HFF-Myc (cell line): ENCODE data around the gene ZNF17.
"Not testable (repeated sequence)": the region's sequence is repeated elsewhere in the genome, so short reads cannot be mapped to it uniquely, and the experiment has no call there.

Source experiments
- DNase-seq: peaks from one replicate; pipeline ENCODE4 v3.0.0-alpha.2; 2011; ENCODE audit warnings: low read depth; ENCODE audit errors: extremely low read depth
- H3K4me3 ChIP-seq: replicated peaks from 2 replicates; pipeline ENCODE4 v1.5.1; 2011; ENCODE audit warnings: low read depth, mild to moderate bottlenecking, control low read depth, low read length
- CTCF ChIP-seq: IDR thresholded peaks from 2 replicates; pipeline ENCODE4 v1.5.1; 2012; ENCODE audit warnings: mild to moderate bottlenecking, low read depth, low read length, control low read depth; ENCODE audit errors: missing control alignments

Gene ZNF17

GRCh38 chr19:57410877-57411671 lies at the start of gene ZNF17:
TSS of gene ZNF17 (plus strand) at chr19:57411161. CDS start at chr19:57413616, 2,455 bp downstream.
- TF ChIP-seq CTCF, result no peak
- DNase-seq, result peak; percentile 85
- H3K4me3 ChIP-seq, result peak within 1 kb of the TSS; percentile 80

- DNase-seq, result no peak
- peak overlapping the region; percentile 63 for H3K4me3 ChIP-seq
- TF ChIP-seq CTCF, result no peak
Observed at GRCh38 chr19:57362419-57362818, 48.5 kb upstream of the ZNF17 start.

GRCh38 chr19:57362997-57363687 lies 47.8 kb upstream of the ZNF17 start, which contains the start of the genes TRAPPC2B and ZNF547:
TSS of gene TRAPPC2B (plus strand) at chr19:57363551. CDS start at chr19:57364834, 1,283 bp downstream.
TSS of gene ZNF547 (plus strand) at chr19:57363551. CDS start at chr19:57368556, 5,005 bp downstream.
- TF ChIP-seq CTCF, result no peak
- peak; percentile 98 for DNase-seq
- peak within 1 kb of the TSS; percentile 63 for H3K4me3 ChIP-seq

- H3K4me3 ChIP-seq, result peak overlapping the region; percentile 63
- no peak for DNase-seq
- no peak for TF ChIP-seq CTCF
Observed at GRCh38 chr19:57363688-57364181, 47.2 kb upstream of the ZNF17 start.

- DNase-seq, result no peak
- H3K4me3 ChIP-seq, result no peak overlapping the region
- TF ChIP-seq CTCF, result no peak
Observed at GRCh38 chr19:57366776-57367175, 44.2 kb upstream of the ZNF17 start.

- no peak for TF ChIP-seq CTCF
- no peak for DNase-seq
- no peak overlapping the region for H3K4me3 ChIP-seq
Observed at GRCh38 chr19:57374179-57374578, 36.8 kb upstream of the ZNF17 start.

- not testable (repeated sequence) for DNase-seq, H3K4me3 ChIP-seq
Observed at GRCh38 chr19:57374647-57375046, 36.3 kb upstream of the ZNF17 start.
